ENCODE data around the gene CDH9.
"Not testable (repeated sequence)": the region's sequence is repeated elsewhere in the genome, so short reads cannot be mapped to it uniquely, and the experiment has no call there.

The CDH9 gene

DNA sequence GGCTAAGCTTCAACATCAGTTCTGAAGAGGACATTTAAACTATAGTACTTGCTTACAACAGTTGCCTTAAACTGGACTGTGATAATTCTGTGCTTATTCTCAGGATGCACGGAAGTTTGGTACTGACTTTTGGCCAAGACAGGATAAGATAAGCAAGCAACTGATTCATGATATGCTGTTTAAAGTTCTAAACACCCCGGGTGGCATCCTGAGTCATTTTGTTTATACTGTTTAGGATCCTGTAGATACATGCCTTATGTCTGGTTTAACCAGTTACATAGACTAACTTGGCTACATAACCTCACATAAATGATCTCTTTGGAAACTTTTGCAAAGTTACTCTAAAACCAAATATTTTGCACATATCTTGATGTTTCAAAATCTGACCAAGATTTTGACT, 95.9 kb downstream of the CDH9 start:
- DNase-seq, result no peak

GRCh38 chr5:26940994-26941393, 97.4 kb downstream of the CDH9 start:
- no peak for DNase-seq

DNA sequence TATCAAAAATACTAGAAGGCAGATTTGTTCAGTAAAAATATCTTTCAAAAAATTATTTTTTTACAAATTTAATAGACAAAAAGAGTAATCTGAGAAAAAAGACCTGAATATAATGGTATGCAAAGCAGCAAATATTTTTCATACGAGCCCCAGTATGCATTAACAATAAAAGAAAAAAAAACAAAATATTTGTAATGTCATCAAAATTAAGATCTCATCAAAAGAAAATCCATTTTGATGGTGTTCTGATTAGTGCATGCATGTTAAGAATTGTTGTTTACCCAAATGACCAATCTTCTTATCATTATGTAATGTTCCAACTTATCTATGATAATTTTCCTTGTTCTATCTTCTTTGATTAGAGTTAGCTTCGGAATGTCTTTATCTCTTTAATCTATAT, 106.1 kb downstream of the CDH9 start:
- no peak for DNase-seq

GRCh38 chr5:26921439-26921838, 116.9 kb downstream of the CDH9 start:
- DNase-seq, result no peak

GRCh38 chr5:26903469-26903868, 134.9 kb downstream of the CDH9 start:
- no peak for DNase-seq

DNA sequence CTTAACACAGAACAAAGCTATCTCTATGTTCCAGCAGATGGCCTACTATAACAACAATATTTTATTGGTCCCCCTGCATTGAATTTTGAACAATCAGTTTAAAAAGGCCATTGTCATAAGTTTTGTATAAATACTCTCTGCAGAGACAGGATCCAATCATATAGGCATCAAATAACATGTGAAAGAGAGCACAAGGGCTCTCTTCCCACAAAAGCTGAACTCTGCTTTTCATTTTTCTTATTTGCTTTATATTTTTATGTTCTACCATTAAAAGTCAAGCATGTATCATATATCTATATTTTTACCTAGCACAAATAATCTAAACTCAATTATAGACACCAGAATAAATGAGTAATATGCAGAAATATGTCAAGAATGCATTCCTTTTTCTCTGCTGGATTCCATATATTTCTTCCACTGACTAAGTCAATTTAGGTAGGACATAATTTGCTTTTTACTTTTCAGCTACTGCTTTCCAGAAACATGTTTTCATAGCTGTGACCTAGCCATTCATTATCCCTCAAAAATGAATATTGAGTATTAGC, 143.6 kb downstream of the CDH9 start:
- no peak for DNase-seq

- no peak for DNase-seq
These were observed 145.3 kb downstream of the CDH9 start for GRCh38 chr5:26893078-26893477.

DNA sequence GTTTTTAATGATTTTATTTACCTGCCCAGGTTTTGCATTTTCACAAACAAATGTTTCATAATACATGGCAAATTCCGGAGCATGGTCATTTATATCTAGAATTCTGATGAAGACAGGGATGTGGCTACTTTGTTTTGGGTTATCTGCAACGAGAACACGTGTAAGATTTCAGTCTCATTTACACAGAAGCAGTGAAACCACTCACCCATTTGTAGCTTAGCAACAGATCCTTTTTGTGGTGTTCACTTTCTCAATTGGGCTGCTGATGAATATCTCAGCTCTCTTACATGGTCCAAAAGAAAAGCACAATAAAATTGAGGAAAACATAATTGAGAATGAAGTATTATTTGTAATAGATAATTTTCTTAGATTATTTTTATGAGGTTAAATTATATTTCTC, 148.6 kb downstream of the CDH9 start:
- DNase-seq, result no peak

DNA sequence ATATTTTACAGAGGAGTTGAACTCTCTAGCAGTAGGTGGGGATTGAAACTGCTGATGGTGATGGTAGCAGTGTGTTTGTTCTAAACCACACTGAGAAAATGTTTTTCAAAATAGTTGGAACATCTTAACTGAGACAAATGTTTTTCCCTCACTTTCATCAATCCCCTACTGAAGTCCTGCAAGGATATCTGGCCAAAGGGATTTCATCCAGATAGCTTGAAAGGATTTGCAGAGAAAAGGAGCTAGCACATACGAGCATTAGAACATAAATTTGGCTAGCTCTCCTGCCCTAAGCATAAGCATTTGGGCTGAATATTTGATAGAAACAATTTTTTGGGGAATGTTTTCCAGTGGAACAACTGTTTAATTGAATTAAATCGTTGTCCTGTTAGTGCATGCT, 153.9 kb downstream of the CDH9 start:
- DNase-seq, result no peak

DNA sequence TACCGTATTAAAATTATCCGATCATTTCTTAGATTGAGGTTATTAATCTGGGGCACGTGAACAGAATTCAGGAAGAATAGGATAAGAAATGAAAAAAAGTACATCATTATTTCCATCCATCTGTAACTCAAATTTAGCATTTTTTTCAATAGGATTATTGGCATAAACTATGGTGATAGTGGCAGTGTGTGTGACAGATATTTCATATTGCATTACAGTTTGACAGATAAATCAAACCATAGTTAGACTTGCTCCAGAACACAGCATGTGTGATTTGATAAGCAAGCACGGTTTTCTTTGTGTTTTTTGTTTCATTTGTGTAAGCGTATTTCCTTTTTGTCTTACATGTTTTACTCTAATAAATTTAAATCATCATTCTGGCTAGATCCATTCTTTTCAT, 155.0 kb downstream of the CDH9 start:
- DNase-seq, result no peak

- DNase-seq, result no peak
These were observed 156.5 kb downstream of the CDH9 start for GRCh38 chr5:26881901-26882300.

GRCh38 chr5:26877154-26877553, 161.2 kb downstream of the CDH9 start:
- DNase-seq, result no peak

GRCh38 chr5:26872337-26872736, 166.0 kb downstream of the CDH9 start:
- DNase-seq, result no peak

- no peak for DNase-seq
These were observed 168.6 kb downstream of the CDH9 start for GRCh38 chr5:26869781-26870180.

DNA sequence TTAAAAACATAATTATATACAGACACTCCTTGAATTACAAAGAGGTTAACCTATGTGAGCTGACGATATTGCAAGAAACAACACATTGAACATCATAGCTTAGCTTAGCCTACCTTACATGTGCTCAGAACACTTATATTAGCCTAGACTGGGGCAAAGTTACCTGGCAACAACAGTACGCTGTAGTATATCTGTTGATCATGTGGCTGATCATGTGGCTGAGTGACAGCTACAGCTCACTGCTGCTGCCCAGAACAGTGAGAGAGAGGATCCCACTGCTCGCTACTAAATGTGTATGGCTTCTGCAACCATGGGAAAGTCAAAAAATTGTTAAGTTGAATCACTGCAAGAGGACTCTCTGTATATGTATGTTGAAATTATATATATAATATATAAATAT, 169.9 kb downstream of the CDH9 start:
- no peak for DNase-seq

DNA sequence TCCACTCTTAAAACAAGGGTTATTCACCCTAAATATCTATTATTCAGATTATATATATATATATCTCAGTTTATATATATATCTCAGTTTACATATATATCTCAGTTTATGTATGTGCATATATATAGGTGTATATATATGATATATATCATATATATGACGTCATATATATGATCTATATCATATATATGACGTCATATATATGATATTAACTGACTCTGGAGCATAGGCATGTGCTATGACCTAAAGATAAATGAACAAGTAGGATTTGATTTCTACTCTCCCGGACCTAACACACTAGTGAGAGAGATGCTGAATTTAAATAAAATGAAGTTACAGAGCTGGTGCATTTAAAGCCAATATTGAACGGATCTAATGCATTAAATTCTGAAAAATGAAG, 174.3 kb downstream of the CDH9 start:
- no peak for DNase-seq

DNA sequence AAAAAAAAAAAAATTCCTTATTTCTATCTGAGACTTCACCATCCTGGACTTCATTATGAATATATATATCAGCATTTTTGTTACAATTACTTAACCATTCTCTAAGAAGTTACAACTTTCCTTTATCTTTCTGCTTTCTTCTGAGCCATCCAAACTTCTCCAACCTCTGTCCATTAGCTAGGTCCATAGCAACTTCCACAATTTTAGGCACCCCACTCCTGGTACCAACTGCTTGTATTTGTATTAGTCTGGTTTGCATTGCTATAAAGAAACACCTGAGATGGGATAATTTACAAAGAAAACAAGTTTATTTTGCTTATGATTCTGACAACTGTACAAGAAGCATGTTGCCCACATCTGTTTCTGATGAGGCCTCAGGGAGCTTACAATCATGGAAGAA, 182.1 kb downstream of the CDH9 start:
- no peak for DNase-seq

DNA sequence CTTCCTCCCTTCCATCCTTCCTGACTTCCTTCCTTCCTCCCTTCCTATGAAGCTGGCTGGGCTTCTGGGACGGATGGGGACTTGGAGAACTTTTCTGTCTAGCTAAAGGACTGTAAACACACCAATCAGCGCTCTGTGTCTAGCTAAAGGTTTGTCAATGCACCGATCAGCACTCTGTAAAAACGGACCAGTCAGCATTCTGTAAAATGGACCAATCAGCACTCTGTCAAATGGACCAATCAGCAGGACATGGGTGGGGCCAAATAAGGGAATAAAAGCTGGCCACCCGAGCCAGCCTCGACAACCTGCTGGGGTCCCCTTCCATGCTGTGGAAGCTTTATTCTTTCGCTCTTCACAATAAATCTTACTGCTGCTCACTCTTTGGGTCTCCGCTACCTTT, 185.9 kb downstream of the CDH9 start:
- not testable (repeated sequence) for DNase-seq

- DNase-seq, result no peak
These were observed 191.2 kb downstream of the CDH9 start for GRCh38 chr5:26847041-26847736.

GRCh38 chr5:26843677-26844076, 194.7 kb downstream of the CDH9 start:
- DNase-seq, result no peak

GRCh38 chr5:26833596-26833995, 204.8 kb downstream of the CDH9 start:
- DNase-seq, result no peak

All from activated CD4-positive, alpha-beta T cell treated with anti-CD3 and anti-CD28 coated beads, Interleukin-2, amount 50 U/mL, for 48 hours (primary cell).